Mononuclear cell (primary cell): Measurements from ENCODE around the gene WDR49. TPM values are rescaled to one million over a fixed set of nuclear protein-coding genes. Genes with fewer than 3 reads are reported as not detected.

Experiments used
- H3K27me3 ChIP-seq: 2 replicates; pipeline ENCODE4 v1.6.0; 2011; ENCODE audit warnings: low read length, control low read depth; ENCODE audit not compliant: insufficient read depth
- H3K4me1 ChIP-seq: 2 replicates; pipeline ENCODE4 v1.5.1; 2011; ENCODE audit warnings: mild to moderate bottlenecking, low read length, control low read depth; ENCODE audit not compliant: insufficient read depth
- H3K4me3 ChIP-seq: 2 replicates; pipeline ENCODE4 v1.5.1; 2011; ENCODE audit warnings: mild to moderate bottlenecking, low read length, moderate library complexity
- H3K9me3 ChIP-seq: 2 replicates; pipeline ENCODE4 v1.5.1; 2011; ENCODE audit warnings: low read depth, mild to moderate bottlenecking, control low read depth, low read length
- total RNA-seq: library from RNA; depleted of rRNA; stranded (reverse); fragments of >200 nt; gene quantifications from one replicate; pipeline ENCODE4 v1.2.3, GENCODE V29; 2012

The WDR49 gene
- total RNA-seq, 1 donor, result 4.8 TPM

- Histone ChIP-seq H3K4me1 (no peaks in the 10 kb centered on the region), H3K27me3 (no peaks in the 10 kb centered on the region), H3K4me3 (no peak overlapping the region), H3K9me3 (no peaks in the 10 kb centered on the region)
These were observed 80.8 kb downstream of the WDR49 start for GRCh38 chr3:167572991-167573390.

GRCh38 chr3:167568634-167569033, 85.1 kb downstream of the WDR49 start:
- H3K4me3 ChIP-seq, result no peak overlapping the region
- H3K9me3 ChIP-seq, result no peaks in the 10 kb centered on the region

GRCh38 chr3:167565489-167565888, 88.3 kb downstream of the WDR49 start:
- Histone ChIP-seq H3K27me3 (no peaks in the 10 kb centered on the region), H3K4me3 (no peak overlapping the region), H3K9me3 (no peaks in the 10 kb centered on the region), H3K4me1 (no peaks in the 10 kb centered on the region)

More at GRCh38 chr3:167568634-167569033, 85.1 kb downstream of the WDR49 start:
- no peaks in the 10 kb centered on the region for H3K27me3 ChIP-seq
- no peaks in the 10 kb centered on the region for H3K4me1 ChIP-seq

GRCh38 chr3:167564612-167565011, 89.1 kb downstream of the WDR49 start:
- Histone ChIP-seq H3K27me3 (no peaks in the 10 kb centered on the region), H3K4me1 (no peaks in the 10 kb centered on the region), H3K4me3 (no peak overlapping the region), H3K9me3 (no peaks in the 10 kb centered on the region)

GRCh38 chr3:167559924-167560323, 93.8 kb downstream of the WDR49 start:
- no peaks in the 10 kb centered on the region for H3K4me1 ChIP-seq
- no peaks in the 10 kb centered on the region for H3K27me3 ChIP-seq
- no peak overlapping the region for H3K4me3 ChIP-seq
- no peaks in the 10 kb centered on the region for H3K9me3 ChIP-seq

- Histone ChIP-seq H3K4me3 (no peak overlapping the region), H3K27me3 (no peaks in the 10 kb centered on the region), H3K9me3 (no peaks in the 10 kb centered on the region), H3K4me1 (no peaks in the 10 kb centered on the region)
These were observed 98.8 kb downstream of the WDR49 start for GRCh38 chr3:167554898-167555297.

- no peaks in the 10 kb centered on the region for H3K4me1 ChIP-seq
- no peak overlapping the region for H3K4me3 ChIP-seq
- H3K27me3 ChIP-seq, result no peaks in the 10 kb centered on the region
- H3K9me3 ChIP-seq, result peaks cover 7% of the 10 kb centered on the region
These were observed 115.7 kb downstream of the WDR49 start for GRCh38 chr3:167538081-167538480.

GRCh38 chr3:167521006-167521355, 132.8 kb downstream of the WDR49 start:
- Histone ChIP-seq H3K9me3 (no peaks in the 10 kb centered on the region), H3K4me3 (no peak overlapping the region), H3K27me3 (no peaks in the 10 kb centered on the region), H3K4me1 (peaks cover 16% of the 10 kb centered on the region)

- Histone ChIP-seq H3K9me3 (no peaks in the 10 kb centered on the region), H3K4me1 (peaks cover 16% of the 10 kb centered on the region), H3K4me3 (no peak overlapping the region), H3K27me3 (no peaks in the 10 kb centered on the region)
These were observed 133.3 kb downstream of the WDR49 start for GRCh38 chr3:167520266-167521005.

- no peaks in the 10 kb centered on the region for H3K9me3 ChIP-seq
These were observed 145.8 kb downstream of the WDR49 start for GRCh38 chr3:167507954-167508353.

GRCh38 chr3:167502401-167502800, 151.3 kb downstream of the WDR49 start:
- Histone ChIP-seq H3K9me3 (no peaks in the 10 kb centered on the region), H3K4me1 (peaks cover 8% of the 10 kb centered on the region), H3K4me3 (no peak overlapping the region), H3K27me3 (no peaks in the 10 kb centered on the region)

More at GRCh38 chr3:167507954-167508353, 145.8 kb downstream of the WDR49 start:
- Histone ChIP-seq H3K27me3 (no peaks in the 10 kb centered on the region), H3K4me3 (no peak overlapping the region), H3K4me1 (no peaks in the 10 kb centered on the region)

- no peaks in the 10 kb centered on the region for H3K9me3 ChIP-seq
- no peaks in the 10 kb centered on the region for H3K27me3 ChIP-seq
- no peak overlapping the region for H3K4me3 ChIP-seq
- peaks cover 8% of the 10 kb centered on the region for H3K4me1 ChIP-seq
These were observed 151.8 kb downstream of the WDR49 start for GRCh38 chr3:167501941-167502340.

- Histone ChIP-seq H3K9me3 (no peaks in the 10 kb centered on the region), H3K27me3 (no peaks in the 10 kb centered on the region), H3K4me1 (peaks cover 7% of the 10 kb centered on the region), H3K4me3 (no peak overlapping the region)
These were observed 155.8 kb downstream of the WDR49 start for GRCh38 chr3:167497903-167498302.

- H3K4me3 ChIP-seq, result no peak overlapping the region
- no peaks in the 10 kb centered on the region for H3K27me3 ChIP-seq
- no peaks in the 10 kb centered on the region for H3K4me1 ChIP-seq
These were observed 160.5 kb downstream of the WDR49 start for GRCh38 chr3:167493244-167493643.

GRCh38 chr3:167491621-167492020, 162.1 kb downstream of the WDR49 start:
- no peaks in the 10 kb centered on the region for H3K4me1 ChIP-seq
- no peaks in the 10 kb centered on the region for H3K27me3 ChIP-seq
- H3K4me3 ChIP-seq, result no peak overlapping the region
- no peaks in the 10 kb centered on the region for H3K9me3 ChIP-seq

More at GRCh38 chr3:167493244-167493643, 160.5 kb downstream of the WDR49 start:
- no peaks in the 10 kb centered on the region for H3K9me3 ChIP-seq

- Histone ChIP-seq H3K4me1 (no peaks in the 10 kb centered on the region), H3K27me3 (no peaks in the 10 kb centered on the region), H3K9me3 (no peaks in the 10 kb centered on the region), H3K4me3 (no peak overlapping the region)
These were observed 164.2 kb downstream of the WDR49 start for GRCh38 chr3:167489571-167489970.
